Left lung (tissue), 10 donors: Measurements from ENCODE around the gene CCDC187. TPM values are rescaled to one million over a fixed set of nuclear protein-coding genes. Genes with fewer than 3 reads are reported as not detected.
A peak's percentile ranks its signal among the peaks of the same experiment; 100 is the strongest.

Experiments used
- ATAC-seq: fragments of 200-7000 bp; cut with Tn5 transposase; one replicate; pipeline ENCODE4 v1.9.1; 2020; ENCODE audit warnings: moderate library complexity
- DNase-seq, 4 donors: peaks; one replicate each; pipeline ENCODE4 v3.0.0-alpha.2; 2013 to 2020
- H3K27ac ChIP-seq, 2 donors: fragments of 200-600 bp; sonication (generic) in 1 of 2; one replicate each; pipeline versions ENCODE4 v1.5.0 to v1.8.0; 2020 to 2021
- H3K27me3 ChIP-seq, 2 donors: fragments of 200-600 bp; sonication (generic) in 1 of 2; one replicate each; pipeline versions ENCODE4 v1.5.0 to v1.8.0; 2020 to 2021
- H3K36me3 ChIP-seq, 2 donors: fragments of 200-600 bp; sonication (generic) in 1 of 2; one replicate each; pipeline versions ENCODE4 v1.5.0 to v1.8.0; 2020 to 2021
- H3K4me1 ChIP-seq, 2 donors: fragments of 200-600 bp; one replicate each; pipeline ENCODE4 v1.8.0; 2021
- H3K4me3 ChIP-seq, 2 donors: fragments of 200-600 bp; sonication (generic) in 1 of 2; one replicate each; pipeline versions ENCODE4 v1.5.0 to v1.8.0; 2020 to 2021; ENCODE audit warnings: mild to moderate bottlenecking in 1 of 2
- H3K9me3 ChIP-seq, 2 donors: fragments of 200-600 bp; sonication (generic) in 1 of 2; one replicate each; pipeline versions ENCODE4 v1.5.0 to v1.8.0; 2020 to 2021
- intact Hi-C, 2 donors: fragments of 100-400 bp; cut with DNase I; formaldehyde crosslinking; loops; one replicate each; pipeline versions ENCODE4 v1.11.2 to v1.14.2; 2022
- polyA plus RNA-seq, 6 donors: library from polyadenylated mRNA; unstranded; fragments of 120-200 nt; gene quantifications; one replicate each; pipeline ENCODE4 v1.2.1, GENCODE V29; 2013; ENCODE audit not compliant: insufficient read length in 6 of 6
- total RNA-seq, 2 donors: library from RNA; stranded (reverse); fragmentation: NEBNext Ultra II Directional; extraction: Animal tissue kit (Norgen Biotek cat#: 25700); gene quantifications; one replicate each; pipeline ENCODE4 v1.2.1, GENCODE V29; 2021
- TF ChIP-seq, protein P1 (sequence below), 2 donors: fragments of 200-600 bp; sonication (generic) in 1 of 2; IDR thresholded peaks; one replicate each; pipeline versions ENCODE4 v1.5.0 to v1.8.0; 2021; ENCODE audit warnings: antibody characterized with exemption in 2 of 2
- donor health status: DM: no; HTN: yes; CAD: no.
- donor health status: DM: no; HTN: no; CAD: no.

CCDC187 gene
- total and polyA plus RNA-seq, 8 donors: 0.47 to 3.0 (median 1.9) TPM

DNA sequence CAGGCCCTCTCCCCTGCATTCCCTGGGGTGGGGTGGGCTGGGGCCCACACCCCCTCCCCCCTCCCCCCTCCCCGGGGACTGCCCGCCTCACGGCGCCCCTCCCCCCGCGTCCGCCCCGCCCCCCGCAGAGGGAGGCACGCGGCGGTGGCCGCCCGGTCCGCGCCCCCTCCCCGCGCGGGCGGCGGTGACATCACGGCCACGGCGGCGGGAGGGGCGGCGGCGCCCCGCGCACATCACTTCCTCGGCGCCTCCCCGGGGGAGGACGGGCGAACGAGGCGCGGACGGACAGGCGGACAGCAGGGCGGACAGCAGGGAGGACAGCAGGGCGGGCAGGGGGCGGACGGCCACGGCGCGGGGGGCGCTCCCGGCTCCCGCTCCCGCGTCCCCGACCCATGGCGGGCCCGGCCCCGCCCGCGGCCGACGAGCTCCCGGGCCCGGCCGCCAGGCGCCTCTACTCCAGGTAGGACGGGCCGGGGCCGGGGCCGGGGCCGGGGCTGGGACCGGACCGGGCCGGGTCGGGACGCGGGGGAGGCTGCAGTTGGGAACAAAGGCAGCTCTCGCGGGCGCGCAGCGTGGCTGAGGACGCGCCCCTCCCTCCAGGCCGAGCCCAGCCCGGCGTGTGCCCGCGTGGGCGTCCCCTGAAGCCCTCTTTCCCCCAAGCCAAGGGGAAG, 23.5 kb upstream of the CCDC187 start, which contains the start of gene GPSM1:
Gene GPSM1, plus strand, starts transcription at position 236 of the 671 bp plus-strand sequence. Its CDS starts 157 bp downstream, at position 393.
- peak within 1 kb of the TSS; percentile 69 to 84 for H3K27ac ChIP-seq
- TF ChIP-seq, protein P1, sequence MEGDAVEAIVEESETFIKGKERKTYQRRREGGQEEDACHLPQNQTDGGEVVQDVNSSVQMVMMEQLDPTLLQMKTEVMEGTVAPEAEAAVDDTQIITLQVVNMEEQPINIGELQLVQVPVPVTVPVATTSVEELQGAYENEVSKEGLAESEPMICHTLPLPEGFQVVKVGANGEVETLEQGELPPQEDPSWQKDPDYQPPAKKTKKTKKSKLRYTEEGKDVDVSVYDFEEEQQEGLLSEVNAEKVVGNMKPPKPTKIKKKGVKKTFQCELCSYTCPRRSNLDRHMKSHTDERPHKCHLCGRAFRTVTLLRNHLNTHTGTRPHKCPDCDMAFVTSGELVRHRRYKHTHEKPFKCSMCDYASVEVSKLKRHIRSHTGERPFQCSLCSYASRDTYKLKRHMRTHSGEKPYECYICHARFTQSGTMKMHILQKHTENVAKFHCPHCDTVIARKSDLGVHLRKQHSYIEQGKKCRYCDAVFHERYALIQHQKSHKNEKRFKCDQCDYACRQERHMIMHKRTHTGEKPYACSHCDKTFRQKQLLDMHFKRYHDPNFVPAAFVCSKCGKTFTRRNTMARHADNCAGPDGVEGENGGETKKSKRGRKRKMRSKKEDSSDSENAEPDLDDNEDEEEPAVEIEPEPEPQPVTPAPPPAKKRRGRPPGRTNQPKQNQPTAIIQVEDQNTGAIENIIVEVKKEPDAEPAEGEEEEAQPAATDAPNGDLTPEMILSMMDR (IDR thresholded peaks at IDR 0.05): no peak
- peak within 1 kb of the TSS; percentile 53 to 54 for H3K4me3 ChIP-seq
- no peaks in the 10 kb centered on the region for H3K9me3 ChIP-seq
- peaks cover 18 to 37% of the 10 kb centered on the region in 2 donors for H3K4me1 ChIP-seq
- no peaks in the 10 kb centered on the region for H3K36me3 ChIP-seq
- peaks cover 0 to 33% of the 10 kb centered on the region in 2 donors for H3K27me3 ChIP-seq
- peak in 3 of 4 donors; percentile 65 to 83 (median 77) for DNase-seq
- peak; percentile 44 for ATAC-seq
- intact Hi-C loops: no loop called here

DNA sequence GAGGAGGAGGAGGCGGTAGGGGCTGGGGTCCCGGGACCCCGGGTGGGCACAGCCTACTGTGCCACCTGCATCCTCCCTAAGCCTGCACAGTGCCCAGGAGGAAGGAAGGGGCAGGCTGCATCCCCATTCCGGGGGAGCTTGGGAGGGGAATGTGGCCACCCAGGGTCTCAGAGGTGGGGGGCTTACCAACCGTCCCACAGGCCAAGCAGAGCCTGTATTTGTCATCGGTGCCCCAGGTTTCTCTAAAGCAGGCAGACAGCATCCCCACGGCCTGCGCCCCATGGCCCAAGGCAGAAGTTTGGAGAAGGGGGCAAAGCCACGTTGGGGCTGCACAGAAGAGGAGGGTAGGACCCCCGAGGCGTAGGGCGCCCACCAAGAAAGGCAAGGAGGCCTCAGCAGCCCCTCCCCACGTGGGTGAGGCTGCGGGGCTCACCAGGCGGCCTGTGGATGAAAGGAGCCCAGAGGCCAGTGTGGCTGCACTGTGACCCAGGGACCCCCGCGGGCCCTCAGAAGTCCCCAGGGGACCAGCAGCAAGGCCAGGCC, 22.9 kb upstream of the CCDC187 start:
- TF ChIP-seq, protein P1 (IDR thresholded peaks at IDR 0.05): no peak
- peak overlapping the region; percentile 69 to 84 for H3K27ac ChIP-seq
- peaks cover 18 to 37% of the 10 kb centered on the region in 2 donors for H3K4me1 ChIP-seq
- no peaks in the 10 kb centered on the region for H3K36me3 ChIP-seq
- ATAC-seq: no peak
- H3K9me3 ChIP-seq: no peaks in the 10 kb centered on the region
- peaks cover 0 to 33% of the 10 kb centered on the region in 2 donors for H3K27me3 ChIP-seq
- DNase-seq: peak in 1 of 4 donors; percentile 49
- intact Hi-C loops: no loop called here
- H3K4me3 ChIP-seq: peak overlapping the region in 1 of 2 donors; percentile 54

DNA sequence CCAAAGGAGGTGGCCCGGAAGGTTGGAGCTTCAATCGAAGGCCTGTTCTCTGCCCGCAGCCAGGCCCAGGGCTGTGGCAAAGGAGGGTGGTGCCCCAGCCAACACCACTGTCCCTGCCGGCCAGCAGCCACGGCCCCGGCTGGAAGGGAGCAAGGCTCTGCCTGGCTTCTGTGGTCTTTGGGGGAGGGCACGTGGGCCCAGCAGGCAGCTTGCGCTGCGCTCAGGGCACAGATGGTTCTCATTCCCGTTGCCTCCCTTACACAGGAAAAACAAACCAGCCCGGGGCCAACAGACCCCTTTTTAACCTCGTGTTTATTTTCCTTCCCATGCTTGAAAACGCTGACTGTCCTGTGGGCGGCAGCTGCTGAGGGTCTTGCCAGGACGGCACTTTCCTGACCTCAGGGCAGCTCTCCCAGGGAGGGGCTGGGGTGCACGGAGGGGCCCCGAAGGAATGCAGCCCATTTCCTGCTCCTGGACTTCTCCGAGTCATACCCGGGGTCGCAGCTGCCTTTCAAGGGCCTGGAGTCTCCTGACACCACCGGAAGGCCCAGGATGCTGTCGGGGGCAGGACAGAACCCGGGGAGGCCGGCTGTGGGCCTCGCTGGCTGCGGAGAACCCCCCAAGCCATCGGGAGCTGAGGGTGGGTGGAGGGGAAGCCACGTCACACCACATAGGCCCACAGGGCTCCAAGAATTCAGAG, 22.3 kb upstream of the CCDC187 start:
- no peaks in the 10 kb centered on the region for H3K9me3 ChIP-seq
- intact Hi-C loops: no loop called here
- no peak for ATAC-seq
- DNase-seq: peak in 3 of 4 donors; percentile 72 to 93 (median 85)
- H3K4me3 ChIP-seq: no peak overlapping the region
- H3K4me1 ChIP-seq: peaks cover 18 to 37% of the 10 kb centered on the region in 2 donors
- TF ChIP-seq, protein P1 (IDR thresholded peaks at IDR 0.05): no peak
- peaks cover 0 to 33% of the 10 kb centered on the region in 2 donors for H3K27me3 ChIP-seq
- peak overlapping the region; percentile 69 to 84 for H3K27ac ChIP-seq
- H3K36me3 ChIP-seq: no peaks in the 10 kb centered on the region

DNA sequence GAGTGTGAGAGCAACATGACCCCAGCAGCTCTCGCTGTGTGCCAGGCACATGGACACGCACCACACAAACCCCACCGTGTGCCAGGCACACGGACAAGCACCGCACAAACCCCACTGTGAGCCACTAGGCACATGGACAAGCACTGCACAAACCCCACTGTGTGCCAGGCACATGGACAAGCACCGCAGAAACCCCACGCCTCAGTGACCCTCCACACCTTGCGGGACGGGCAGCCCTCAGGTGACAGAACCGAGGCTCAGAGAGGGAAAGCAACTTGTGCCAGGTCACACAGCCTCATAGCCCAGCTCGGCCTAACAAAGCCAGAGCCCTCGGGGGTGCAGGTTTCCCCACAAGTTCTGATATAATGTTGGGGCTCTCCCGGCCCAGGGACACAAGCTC, 21.5 kb upstream of the CCDC187 start:
- DNase-seq (peak in 1 of 4 donors; percentile 52), ATAC-seq (no peak)
- no peak overlapping the region for H3K4me3 ChIP-seq
- peaks cover 18 to 37% of the 10 kb centered on the region in 2 donors for H3K4me1 ChIP-seq
- peaks cover 0 to 33% of the 10 kb centered on the region in 2 donors for H3K27me3 ChIP-seq
- no peak overlapping the region for H3K27ac ChIP-seq
- TF ChIP-seq, protein P1 (IDR thresholded peaks at IDR 0.05): no peak
- intact Hi-C loops: no loop called here
- H3K9me3 ChIP-seq: no peaks in the 10 kb centered on the region
- no peaks in the 10 kb centered on the region for H3K36me3 ChIP-seq
